GM19463 (cell line): ENCODE results near the gene MED9.

Experiments used
- ATAC-seq: cut with Tn5 transposase; IDR thresholded peaks from one replicate; pipeline ENCODE4 v1.9.1; 2021; ENCODE audit warnings: mild to moderate bottlenecking, moderate library complexity; ENCODE audit not compliant: unreplicated experiment

MED9 gene

DNA sequence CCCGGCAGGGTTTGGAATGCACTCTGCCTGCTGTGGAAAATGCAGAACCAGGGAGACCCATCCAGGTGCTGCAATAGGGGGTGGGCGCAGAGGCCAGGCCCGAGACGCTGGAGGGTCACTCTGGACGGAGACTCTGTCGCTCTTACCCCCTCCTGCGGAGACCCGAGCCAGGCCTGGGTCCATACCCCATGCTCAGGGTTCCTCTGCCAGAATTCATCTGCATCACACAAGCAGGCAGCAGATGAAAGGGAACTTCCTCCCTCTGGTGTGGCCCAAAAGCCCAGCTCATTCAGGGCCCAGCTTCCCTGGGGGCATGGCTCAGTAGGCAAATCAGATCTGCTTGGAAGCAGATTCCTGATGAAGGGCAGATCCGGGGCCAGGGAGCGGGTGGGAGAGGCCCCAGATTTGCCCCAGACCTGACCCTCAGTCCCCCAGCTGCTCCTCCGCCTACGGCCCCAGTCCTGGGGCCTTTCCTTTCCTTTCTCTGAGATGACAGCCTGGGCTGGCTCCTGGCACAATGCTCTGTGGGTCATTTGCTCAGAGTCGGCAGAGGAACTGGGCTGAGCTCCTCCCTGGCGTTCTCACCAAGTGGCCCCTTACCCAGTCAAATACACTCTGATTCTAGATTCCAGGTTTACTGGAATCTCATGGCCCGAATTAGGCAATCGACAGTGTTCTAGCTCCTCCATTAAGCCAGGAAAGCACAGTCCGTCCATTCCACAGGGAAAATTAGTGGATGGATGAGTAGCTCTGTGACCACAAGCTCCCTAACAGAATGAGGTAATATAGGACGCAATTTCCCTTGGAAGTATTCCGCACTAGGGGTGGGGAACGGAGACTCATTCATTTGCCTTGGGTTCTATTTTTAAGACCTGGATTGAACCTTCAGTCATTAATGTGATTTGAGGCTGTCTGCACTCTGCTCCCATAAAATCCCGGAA, 38.5 kb downstream of the MED9 start:
- ATAC-seq = no peak

- ATAC-seq = no peak
Observed at GRCh38 chr17:17515934-17516930, 39.4 kb downstream of the MED9 start.

- ATAC-seq = no peak
Observed at GRCh38 chr17:17516941-17517720, 40.3 kb downstream of the MED9 start.

- no peak for ATAC-seq
Observed at GRCh38 chr17:17518014-17518413, 41.2 kb downstream of the MED9 start.

DNA sequence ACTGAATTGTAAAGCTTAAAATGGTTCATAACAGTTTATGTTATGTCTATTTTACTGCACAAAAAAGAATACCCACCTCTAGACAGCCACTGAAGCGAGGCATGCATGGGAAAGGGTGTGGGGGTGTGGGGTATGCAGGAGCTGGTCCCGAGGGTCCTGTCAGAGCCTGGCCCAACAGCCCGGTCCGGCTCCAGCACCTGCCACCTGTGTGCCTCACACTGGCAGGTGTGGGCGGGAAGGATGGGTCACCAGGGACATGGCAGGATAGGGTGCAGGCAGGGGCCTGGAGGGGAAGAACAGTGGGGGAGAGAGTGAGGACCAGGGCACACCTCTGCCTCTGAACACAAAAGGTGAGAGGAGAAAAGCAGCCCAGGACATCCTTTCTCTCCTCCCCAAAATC, 42.2 kb downstream of the MED9 start:
- ATAC-seq = no peak

- ATAC-seq = no peak
Observed at GRCh38 chr17:17519886-17520285, 43.1 kb downstream of the MED9 start.

- no peak for ATAC-seq
Observed at GRCh38 chr17:17520599-17521232, 43.9 kb downstream of the MED9 start.

- ATAC-seq = no peak
Observed at GRCh38 chr17:17523001-17523730, 46.4 kb downstream of the MED9 start.

DNA sequence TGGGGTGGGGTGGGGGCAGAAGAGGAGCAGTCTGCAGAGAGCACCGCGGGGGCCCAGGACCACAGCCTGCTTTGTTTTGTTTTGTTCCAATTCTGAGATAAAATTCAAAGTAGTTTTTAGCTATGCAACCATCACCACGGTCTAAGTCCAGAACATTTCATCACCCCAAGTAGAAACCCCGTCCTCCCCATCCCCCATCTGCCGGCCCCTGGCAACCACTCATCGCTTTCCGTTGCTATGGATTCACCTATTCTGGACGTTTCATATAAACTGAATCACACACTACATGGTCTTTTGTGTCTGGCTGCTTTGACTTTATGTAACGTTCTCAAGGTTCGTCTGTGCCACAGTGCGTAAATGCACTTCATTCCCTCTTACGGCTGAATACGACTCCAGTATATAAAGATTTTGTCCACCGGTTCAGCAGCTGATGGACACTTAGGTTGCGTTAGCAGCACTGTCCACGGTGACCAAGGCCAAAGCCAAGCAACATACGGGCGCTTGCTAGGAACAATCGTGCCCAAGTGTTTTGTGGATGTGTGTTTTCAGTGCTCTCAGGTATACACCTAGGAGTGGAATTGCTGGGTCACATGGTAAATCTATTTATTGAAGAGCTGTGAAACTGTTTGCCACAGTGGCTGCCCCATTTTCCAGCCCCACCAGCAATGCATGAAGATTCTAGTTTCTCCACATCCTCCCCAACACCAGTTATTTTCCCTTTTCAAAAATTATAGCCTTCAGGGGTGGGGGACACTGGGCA, 47.1 kb downstream of the MED9 start:
- ATAC-seq = no peak

DNA sequence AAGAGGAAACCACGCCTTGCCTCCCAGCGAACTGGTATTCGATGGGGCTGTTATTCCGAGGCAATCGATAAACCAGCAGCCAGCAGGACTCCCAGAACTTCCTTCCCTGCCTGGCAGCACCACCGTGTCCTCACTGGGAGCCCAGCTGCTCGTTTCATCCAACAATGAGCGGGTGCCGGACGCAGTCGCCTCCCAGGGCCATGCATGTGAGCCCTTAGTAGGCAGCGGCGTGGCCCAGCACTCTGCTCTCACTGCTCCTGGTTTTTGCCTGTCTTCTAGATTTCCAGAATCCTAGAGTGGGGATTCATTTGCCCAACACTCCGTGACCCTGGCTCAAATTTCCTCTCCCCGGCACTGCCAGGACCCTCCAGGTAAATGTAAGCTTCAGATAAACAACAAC, 48.5 kb downstream of the MED9 start:
- no peak for ATAC-seq

DNA sequence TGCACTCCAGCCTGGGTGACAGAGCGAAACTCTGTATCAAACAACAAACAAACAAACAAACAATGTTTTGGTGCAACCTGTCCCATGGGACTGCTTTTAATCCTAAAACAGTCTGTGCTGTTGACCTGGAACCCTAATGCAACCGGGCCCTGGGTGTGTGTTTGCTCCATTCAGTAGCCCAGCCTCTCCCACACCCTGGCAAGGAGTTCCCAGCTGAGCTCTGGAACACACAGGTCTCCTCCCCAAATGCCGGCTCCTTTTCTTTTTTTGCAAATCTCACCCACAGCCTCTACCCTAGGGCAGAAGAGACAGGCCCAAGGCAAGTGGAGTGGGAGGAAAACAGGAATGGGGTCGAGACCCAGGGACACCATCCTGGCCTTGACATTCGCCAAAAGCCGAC, 49.2 kb downstream of the MED9 start:
- no peak for ATAC-seq

DNA sequence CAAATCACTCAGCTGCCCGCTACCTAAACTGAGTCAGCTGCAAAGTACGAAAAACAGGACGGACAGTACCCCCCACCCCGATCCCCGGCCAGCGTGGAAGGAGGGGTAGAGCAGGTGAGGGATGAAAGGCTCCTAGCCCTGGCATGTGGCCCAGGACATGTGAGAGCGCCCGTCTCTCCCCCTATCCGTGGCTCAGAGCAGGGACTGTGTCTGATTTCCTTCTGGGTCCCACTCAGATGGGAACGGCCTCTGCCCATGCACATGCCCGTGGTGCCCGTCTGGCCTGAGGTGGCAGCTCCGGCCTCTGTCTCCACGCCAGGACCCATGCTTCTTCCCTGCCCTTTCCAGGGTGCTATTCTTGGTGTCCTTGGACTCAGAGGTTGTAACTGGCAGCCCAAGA, 49.6 kb downstream of the MED9 start:
- no peak for ATAC-seq

- ATAC-seq = no peak
Observed at GRCh38 chr17:17527534-17527933, 50.7 kb downstream of the MED9 start.

- no peak for ATAC-seq
Observed at GRCh38 chr17:17527956-17528500, 51.2 kb downstream of the MED9 start.

GRCh38 chr17:17528696-17529652, 52.2 kb downstream of the MED9 start:
- ATAC-seq = no peak

- no peak for ATAC-seq
Observed at GRCh38 chr17:17531156-17531555, 54.4 kb downstream of the MED9 start.

DNA sequence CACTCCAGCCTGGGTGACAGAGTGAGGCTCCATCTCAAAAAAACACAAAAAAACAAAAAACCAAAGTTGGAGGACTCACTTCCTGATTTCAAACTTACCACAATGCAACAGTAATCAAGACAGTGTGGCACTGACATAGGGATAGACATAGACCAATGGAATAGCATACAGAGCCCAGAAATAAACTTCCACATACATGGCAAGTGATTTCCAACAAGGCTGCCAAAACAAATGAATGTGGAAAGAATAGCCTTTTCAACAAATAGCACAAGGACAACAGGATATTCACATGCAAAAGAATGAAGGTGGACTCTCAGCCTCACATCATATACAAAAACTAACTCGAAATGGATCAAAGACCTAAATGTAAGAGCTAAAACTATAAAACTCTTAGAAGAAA, 56.2 kb downstream of the MED9 start:
- no peak for ATAC-seq
